ENCODE measurements around the gene C2CD4D.

The C2CD4D gene

DNA sequence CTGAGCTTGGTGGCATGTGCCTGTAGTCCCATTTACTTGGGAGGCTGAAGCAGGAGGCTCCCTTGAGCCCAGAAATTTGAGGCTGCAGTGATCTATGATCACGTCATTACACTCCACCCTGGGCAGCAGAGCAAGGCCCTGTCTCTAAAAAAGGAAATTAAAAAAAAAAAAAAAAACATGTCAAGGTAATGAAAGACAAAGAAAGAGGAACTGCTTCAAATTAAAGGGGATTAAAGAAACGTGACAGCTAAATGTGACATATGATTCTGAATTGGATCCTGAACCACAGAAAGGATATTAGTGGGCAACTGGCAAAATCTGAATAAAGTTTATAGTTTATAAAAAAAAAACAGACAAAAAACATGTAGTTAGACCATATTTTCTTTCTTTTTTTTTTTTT is 3.8 kb upstream of the C2CD4D start:
- no peak overlapping the region for H3K27ac ChIP-seq (ENCODE audit: low read length)
- H3K36me3 ChIP-seq (ENCODE audit: insufficient read depth, low read depth, low read length) = no peaks in the 10 kb centered on the region
- no peak overlapping the region for H3K4me3 ChIP-seq (ENCODE audit: low read length)
- H3K4me1 ChIP-seq (ENCODE audit: insufficient read depth, low read length) = peaks cover 19% of the 10 kb centered on the region
- peaks cover 30% of the 10 kb centered on the region for H3K27me3 ChIP-seq (ENCODE audit: insufficient read depth, low read length)
- no peak overlapping the region for H3K9ac ChIP-seq (ENCODE audit: low read depth, low read length)
- H3K9me3 ChIP-seq (ENCODE audit: insufficient read depth, low read depth, low read length) = no peaks in the 10 kb centered on the region

DNA sequence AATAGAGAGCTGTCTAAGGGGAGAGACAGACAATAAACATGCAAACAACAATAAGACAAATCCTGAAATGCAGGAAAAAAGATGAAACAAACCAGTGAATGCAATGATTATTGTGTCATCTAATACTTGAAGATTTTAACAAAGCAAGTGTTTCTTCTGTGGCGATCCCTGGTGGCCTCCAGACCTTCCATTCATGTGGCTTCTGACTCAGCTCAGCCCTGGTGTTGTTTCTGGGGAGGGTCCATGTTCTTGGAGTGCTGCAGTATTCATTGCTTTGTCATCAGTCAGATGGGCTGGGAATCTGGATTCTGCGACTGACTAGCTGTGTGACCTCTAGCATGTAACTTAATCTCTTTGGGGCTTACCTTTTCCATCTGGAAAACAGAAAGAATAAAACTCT is 1.5 kb upstream of the C2CD4D start:
- H3K9me3 ChIP-seq (ENCODE audit: insufficient read depth, low read depth, low read length) = no peaks in the 10 kb centered on the region
- H3K27ac ChIP-seq (ENCODE audit: low read length) = no peak overlapping the region
- no peaks in the 10 kb centered on the region for H3K36me3 ChIP-seq (ENCODE audit: insufficient read depth, low read depth, low read length)
- no peak overlapping the region for H3K4me3 ChIP-seq (ENCODE audit: low read length)
- peaks cover 13% of the 10 kb centered on the region for H3K4me1 ChIP-seq (ENCODE audit: insufficient read depth, low read length)
- H3K9ac ChIP-seq (ENCODE audit: low read depth, low read length) = no peak overlapping the region
- H3K27me3 ChIP-seq (ENCODE audit: insufficient read depth, low read length) = peaks cover 49% of the 10 kb centered on the region

DNA sequence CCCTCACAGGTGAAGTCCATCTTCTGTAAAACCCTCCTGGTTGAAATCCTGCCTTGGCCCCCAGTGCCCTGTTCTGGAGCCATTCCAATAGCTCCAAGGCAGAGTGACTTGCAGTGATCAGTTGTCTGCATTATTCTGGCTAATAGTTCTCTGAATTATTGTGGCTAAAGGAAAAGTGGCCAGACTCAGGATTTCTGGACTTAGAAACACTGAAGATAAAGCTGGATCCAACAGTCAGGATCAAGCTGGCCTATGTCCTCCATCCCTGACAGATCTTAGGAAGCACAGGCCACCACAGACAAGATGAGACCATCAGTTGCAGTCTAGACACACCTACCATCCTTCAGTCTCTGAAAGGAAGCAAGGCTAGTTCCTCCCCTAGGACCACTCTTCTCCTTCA is 801 bp upstream of the C2CD4D start:
- H3K4me3 ChIP-seq (ENCODE audit: low read length) = peak overlapping the region; percentile 83
- peak overlapping the region; percentile 92; the same call in 1 of the 2 replicates for H3K9ac ChIP-seq (ENCODE audit: low read depth, low read length)

DNA sequence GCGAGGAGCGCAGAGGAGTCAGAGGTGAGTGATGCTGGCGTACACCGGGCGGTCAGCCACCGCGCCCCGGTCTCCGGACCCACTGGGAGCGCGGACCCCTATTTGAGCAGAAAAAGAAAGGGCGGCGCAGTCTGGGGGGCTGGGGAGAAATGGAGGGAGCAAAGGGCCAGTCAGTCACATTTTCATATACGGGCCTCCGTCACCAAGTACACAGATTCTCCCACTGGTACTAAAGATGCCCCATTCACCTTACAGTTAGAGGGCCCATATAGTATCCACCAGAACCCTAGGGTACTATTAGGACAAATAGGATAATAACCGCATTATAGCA is 573 bp downstream of the C2CD4D start:
- Histone ChIP-seq H3K27ac (ENCODE audit: low read length) (no peak overlapping the region), H3K27me3 (ENCODE audit: insufficient read depth, low read length) (peaks cover 49% of the 10 kb centered on the region), H3K9ac (ENCODE audit: low read depth, low read length) (peak overlapping the region; percentile 92; the same call in 1 of the 2 replicates), H3K9me3 (ENCODE audit: insufficient read depth, low read depth, low read length) (no peaks in the 10 kb centered on the region), H3K4me3 (ENCODE audit: low read length) (peak overlapping the region; percentile 83), H3K36me3 (ENCODE audit: insufficient read depth, low read depth, low read length) (no peaks in the 10 kb centered on the region), H3K4me1 (ENCODE audit: insufficient read depth, low read length) (peaks cover 11% of the 10 kb centered on the region)

More for the DNA sequence above, 801 bp upstream of the C2CD4D start:
- H3K27me3 ChIP-seq (ENCODE audit: insufficient read depth, low read length) = peaks cover 49% of the 10 kb centered on the region
- H3K4me1 ChIP-seq (ENCODE audit: insufficient read depth, low read length) = peaks cover 11% of the 10 kb centered on the region
- peak overlapping the region; percentile 74 for H3K27ac ChIP-seq (ENCODE audit: low read length)
- no peaks in the 10 kb centered on the region for H3K36me3 ChIP-seq (ENCODE audit: insufficient read depth, low read depth, low read length)
- H3K9me3 ChIP-seq (ENCODE audit: insufficient read depth, low read depth, low read length) = no peaks in the 10 kb centered on the region

DNA sequence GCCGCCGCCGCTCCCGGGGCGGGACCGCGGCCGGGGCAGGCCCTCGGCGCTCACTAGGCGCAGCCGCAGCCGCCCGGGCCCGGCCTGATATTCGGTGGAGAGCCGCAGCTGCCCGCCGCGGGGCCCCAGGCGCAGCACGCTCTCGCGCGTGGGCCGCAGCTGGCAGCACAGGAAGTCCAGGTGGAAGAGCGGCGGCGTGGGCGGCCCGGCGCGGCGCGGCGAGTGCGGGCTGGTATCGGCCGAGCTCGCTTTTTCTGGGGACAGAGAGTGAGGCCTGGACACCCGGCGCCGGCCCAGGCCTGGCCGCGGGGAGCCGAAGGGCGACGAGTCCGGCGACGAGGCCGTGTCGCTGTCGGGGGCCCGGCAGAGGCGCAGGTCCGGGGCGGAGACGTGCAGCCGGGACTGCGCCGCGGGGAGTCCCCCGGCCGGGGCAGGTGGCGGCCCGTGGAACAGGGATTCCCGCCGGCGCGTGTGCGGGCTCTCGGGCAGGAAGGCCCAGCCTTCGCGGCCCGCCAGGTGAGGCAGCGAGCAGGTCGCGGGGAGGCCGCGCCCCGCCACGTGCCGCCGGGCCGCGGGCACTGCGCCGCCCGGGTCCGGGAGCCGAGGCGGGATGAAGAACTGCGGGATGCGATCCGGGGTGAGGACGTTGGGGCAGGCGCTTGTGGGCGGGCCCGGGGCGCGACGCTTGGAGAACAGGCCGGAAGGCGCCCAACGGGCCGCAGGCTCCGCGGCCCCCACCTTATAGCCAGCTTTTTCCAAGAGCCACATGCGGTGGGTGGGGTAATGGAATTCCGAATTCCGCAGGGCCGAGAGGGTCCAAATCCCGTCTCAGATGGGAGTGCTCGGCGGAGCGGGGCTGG is 1.2 kb downstream of the C2CD4D start:
- H3K4me1 ChIP-seq (ENCODE audit: insufficient read depth, low read length) = peaks cover 11% of the 10 kb centered on the region
- peak overlapping the region; percentile 83; the same call in 1 of the 2 replicates for H3K4me3 ChIP-seq (ENCODE audit: low read length)
- H3K9me3 ChIP-seq (ENCODE audit: insufficient read depth, low read depth, low read length) = no peaks in the 10 kb centered on the region
- H3K36me3 ChIP-seq (ENCODE audit: insufficient read depth, low read depth, low read length) = no peaks in the 10 kb centered on the region
- H3K27ac ChIP-seq (ENCODE audit: low read length) = no peak overlapping the region
- H3K27me3 ChIP-seq (ENCODE audit: insufficient read depth, low read length) = peaks cover 49% of the 10 kb centered on the region
- H3K9ac ChIP-seq (ENCODE audit: low read depth, low read length) = peak overlapping the region; percentile 92; the same call in 1 of the 2 replicates

DNA sequence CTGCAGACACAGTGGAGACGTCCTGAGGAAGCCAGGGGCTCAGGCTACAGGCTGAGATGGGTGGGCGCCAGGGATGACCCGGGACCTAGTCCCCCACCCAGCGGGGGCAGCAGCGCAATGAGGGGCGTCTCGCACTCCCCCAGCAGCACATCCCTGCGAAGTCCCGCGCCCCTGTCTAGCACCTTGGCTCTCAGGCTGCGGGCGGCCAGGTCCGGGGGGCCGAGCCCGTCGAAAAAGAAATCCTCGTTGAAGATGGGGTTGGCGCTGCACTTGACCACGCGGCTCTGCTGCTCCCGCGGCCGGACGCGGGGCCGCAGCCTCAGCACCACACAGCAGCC is 1.8 kb downstream of the C2CD4D start:
- Histone ChIP-seq H3K9me3 (ENCODE audit: insufficient read depth, low read depth, low read length) (no peaks in the 10 kb centered on the region), H3K4me1 (ENCODE audit: insufficient read depth, low read length) (peaks cover 11% of the 10 kb centered on the region), H3K9ac (ENCODE audit: low read depth, low read length) (no peak overlapping the region), H3K27me3 (ENCODE audit: insufficient read depth, low read length) (peaks cover 49% of the 10 kb centered on the region), H3K27ac (ENCODE audit: low read length) (no peak overlapping the region), H3K36me3 (ENCODE audit: insufficient read depth, low read depth, low read length) (no peaks in the 10 kb centered on the region), H3K4me3 (ENCODE audit: low read length) (peak overlapping the region; percentile 83; the same call in 1 of the 2 replicates)

DNA sequence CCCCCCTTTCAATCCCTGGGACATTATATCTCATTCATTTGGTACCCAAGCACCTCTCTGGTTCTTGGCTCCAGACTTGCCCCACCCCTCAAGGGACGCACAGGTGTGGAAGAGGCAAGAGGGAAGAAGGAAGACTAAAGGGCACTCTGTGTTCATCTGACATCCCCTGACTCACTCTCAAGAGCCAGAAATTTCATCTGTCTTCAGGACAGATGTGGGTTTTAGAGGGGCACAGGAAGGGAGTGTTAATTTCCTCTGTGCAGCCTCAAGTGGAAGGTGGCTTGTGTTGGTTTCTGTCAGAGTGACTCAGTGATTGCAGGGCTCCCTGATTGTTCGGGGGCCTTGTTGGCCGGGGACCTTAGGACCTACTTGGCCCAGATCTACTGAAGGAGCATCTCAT is 2.4 kb downstream of the C2CD4D start:
- Histone ChIP-seq H3K27ac (ENCODE audit: low read length) (no peak overlapping the region), H3K36me3 (ENCODE audit: insufficient read depth, low read depth, low read length) (no peaks in the 10 kb centered on the region), H3K9ac (ENCODE audit: low read depth, low read length) (no peak overlapping the region), H3K4me3 (ENCODE audit: low read length) (no peak overlapping the region), H3K4me1 (ENCODE audit: insufficient read depth, low read length) (peaks cover 11% of the 10 kb centered on the region), H3K27me3 (ENCODE audit: insufficient read depth, low read length) (peaks cover 49% of the 10 kb centered on the region), H3K9me3 (ENCODE audit: insufficient read depth, low read depth, low read length) (no peaks in the 10 kb centered on the region)

DNA sequence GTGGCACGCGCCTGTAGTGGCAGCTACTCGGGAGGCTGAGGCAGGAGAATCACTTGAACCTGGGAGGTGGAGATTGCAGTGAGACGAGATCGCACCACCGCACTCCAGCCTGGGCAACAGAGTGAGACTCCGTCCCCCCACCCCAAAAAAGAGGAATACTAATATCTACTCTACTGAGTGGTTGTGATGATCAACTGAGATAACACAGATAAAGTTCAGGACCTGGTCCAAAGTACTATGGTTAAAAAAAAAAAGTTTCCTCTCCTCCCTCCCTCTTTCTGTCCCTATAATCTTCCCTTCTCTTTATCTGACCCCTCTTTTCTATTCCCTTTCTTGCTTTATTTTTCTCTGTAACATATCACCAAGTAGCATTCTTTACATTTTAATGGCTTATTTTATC is 4.0 kb downstream of the C2CD4D start:
- peaks cover 6% of the 10 kb centered on the region for H3K4me1 ChIP-seq (ENCODE audit: insufficient read depth, low read length)
- H3K4me3 ChIP-seq (ENCODE audit: low read length) = no peak overlapping the region
- H3K9me3 ChIP-seq (ENCODE audit: insufficient read depth, low read depth, low read length) = no peaks in the 10 kb centered on the region
- H3K27ac ChIP-seq (ENCODE audit: low read length) = no peak overlapping the region
- peaks cover 40% of the 10 kb centered on the region for H3K27me3 ChIP-seq (ENCODE audit: insufficient read depth, low read length)
- H3K36me3 ChIP-seq (ENCODE audit: insufficient read depth, low read depth, low read length) = no peaks in the 10 kb centered on the region
- H3K9ac ChIP-seq (ENCODE audit: low read depth, low read length) = no peak overlapping the region

DNA sequence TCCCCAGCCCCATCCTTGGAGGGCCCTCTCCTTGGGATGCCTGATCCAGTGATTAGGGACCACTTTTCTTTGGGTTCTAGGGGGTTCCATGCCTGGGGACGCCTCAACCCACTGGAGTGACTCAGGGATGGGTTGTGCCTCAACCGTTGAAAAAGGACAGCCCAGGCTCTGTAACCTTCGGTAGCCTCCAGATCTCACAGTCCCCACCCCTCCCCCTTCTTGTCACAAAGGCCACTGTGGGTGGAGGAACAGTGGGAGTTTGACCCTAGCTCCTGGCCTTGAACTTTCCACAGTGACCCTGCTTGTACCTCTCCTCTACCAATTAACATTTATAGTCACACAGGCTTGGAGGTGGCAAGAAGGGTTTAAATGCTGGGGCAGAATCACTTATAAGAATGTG is 5.4 kb downstream of the C2CD4D start:
- peaks cover 28% of the 10 kb centered on the region for H3K27me3 ChIP-seq (ENCODE audit: insufficient read depth, low read length)
- peaks cover 12% of the 10 kb centered on the region for H3K4me1 ChIP-seq (ENCODE audit: insufficient read depth, low read length)
- H3K9me3 ChIP-seq (ENCODE audit: insufficient read depth, low read depth, low read length) = no peaks in the 10 kb centered on the region
- H3K4me3 ChIP-seq (ENCODE audit: low read length) = no peak overlapping the region
- H3K9ac ChIP-seq (ENCODE audit: low read depth, low read length) = no peak overlapping the region
- no peaks in the 10 kb centered on the region for H3K36me3 ChIP-seq (ENCODE audit: insufficient read depth, low read depth, low read length)
- H3K27ac ChIP-seq (ENCODE audit: low read length) = no peak overlapping the region

DNA sequence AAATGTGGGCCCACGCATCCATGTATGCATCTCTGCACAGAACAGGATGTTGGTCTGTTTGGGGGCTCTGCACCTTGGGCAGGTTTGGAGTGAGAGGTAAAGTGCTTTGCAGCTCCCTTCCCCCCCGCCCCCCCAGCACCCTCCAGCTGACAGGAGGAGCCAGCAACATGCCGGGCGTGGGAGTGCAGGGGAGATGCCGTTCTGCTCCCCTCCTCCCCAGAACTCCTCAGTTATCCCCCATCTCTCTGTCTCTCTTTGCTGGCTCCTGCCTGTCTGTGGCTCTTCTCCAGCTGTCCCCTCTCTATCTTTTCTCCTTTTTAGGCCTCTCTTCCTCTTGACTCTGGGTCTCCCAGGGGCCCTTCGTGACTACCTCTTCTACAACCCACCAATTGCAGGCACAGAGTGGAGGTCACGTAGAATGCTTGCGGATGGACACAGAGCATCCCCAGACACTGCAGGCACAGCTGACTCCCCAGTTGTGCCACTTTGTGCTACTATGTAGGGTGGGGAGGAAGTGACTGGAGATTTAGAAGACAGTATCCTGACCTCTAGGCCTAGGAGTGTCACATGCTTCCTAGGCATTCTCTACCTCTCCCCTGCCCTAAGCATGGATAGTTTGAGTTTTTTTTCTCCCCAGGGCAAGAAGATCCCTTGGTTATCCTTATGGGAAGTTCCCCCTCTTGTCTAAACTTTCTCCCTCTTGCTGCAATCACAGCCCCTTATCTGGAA is 6.3 kb downstream of the C2CD4D start:
- Histone ChIP-seq H3K9ac (ENCODE audit: low read depth, low read length) (no peak overlapping the region), H3K4me3 (ENCODE audit: low read length) (no peak overlapping the region), H3K27me3 (ENCODE audit: insufficient read depth, low read length) (peaks cover 19% of the 10 kb centered on the region), H3K27ac (ENCODE audit: low read length) (no peak overlapping the region), H3K4me1 (ENCODE audit: insufficient read depth, low read length) (peaks cover 17% of the 10 kb centered on the region), H3K36me3 (ENCODE audit: insufficient read depth, low read depth, low read length) (no peaks in the 10 kb centered on the region), H3K9me3 (ENCODE audit: insufficient read depth, low read depth, low read length) (no peaks in the 10 kb centered on the region)

DNA sequence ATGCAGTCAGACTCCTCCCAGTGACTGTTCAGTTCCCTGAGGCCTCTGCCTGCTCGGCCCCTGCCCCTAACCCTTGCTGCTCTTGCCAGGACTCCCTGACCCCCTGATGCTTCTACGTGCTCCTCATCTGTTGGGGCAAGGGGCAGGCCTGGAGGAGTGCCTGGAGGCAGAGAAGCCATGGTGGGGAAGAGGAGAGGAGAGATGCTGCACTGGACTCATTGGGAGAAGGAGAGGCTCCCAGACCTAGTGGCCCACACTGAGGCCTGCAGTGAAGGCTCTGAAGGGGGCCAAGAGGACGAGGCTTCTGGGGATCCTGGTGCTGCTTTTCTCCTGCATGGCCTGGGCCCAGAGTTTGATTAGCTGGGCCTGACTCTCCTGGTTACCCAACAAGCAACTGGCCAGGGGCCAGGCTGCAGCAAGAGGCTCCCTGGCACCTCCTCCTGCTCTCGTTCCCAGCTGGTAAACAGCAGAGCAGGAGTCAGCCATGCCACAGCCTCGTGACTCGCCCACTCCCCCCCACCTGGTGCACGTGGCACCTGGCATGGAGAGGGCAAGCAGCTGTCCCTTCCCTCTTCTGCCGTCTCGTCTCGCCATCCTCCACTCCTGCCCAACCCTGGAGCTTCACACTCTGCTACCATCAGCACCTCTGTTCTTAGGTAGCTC is 7.2 kb downstream of the C2CD4D start:
- H3K4me3 ChIP-seq (ENCODE audit: low read length) = no peak overlapping the region
- no peak overlapping the region for H3K27ac ChIP-seq (ENCODE audit: low read length)
- peaks cover 21% of the 10 kb centered on the region for H3K4me1 ChIP-seq (ENCODE audit: insufficient read depth, low read length)
- no peaks in the 10 kb centered on the region for H3K9me3 ChIP-seq (ENCODE audit: insufficient read depth, low read depth, low read length)
- no peak overlapping the region for H3K9ac ChIP-seq (ENCODE audit: low read depth, low read length)
- H3K36me3 ChIP-seq (ENCODE audit: insufficient read depth, low read depth, low read length) = no peaks in the 10 kb centered on the region
- peaks cover 10% of the 10 kb centered on the region for H3K27me3 ChIP-seq (ENCODE audit: insufficient read depth, low read length)

Data from iPS-20b (cell line).